ENCODE measurements around the gene DNAJA4. TPM values are rescaled to one million over a fixed set of nuclear protein-coding genes. Genes with fewer than 3 reads are reported as not detected.

The DNAJA4 gene
- total and polyA plus RNA-seq, 2 of the 8 experiments (the other 6 are each of a cell fraction or from before 2014, with no cell fraction given), result 3.6 to 6.2 TPM

DNA sequence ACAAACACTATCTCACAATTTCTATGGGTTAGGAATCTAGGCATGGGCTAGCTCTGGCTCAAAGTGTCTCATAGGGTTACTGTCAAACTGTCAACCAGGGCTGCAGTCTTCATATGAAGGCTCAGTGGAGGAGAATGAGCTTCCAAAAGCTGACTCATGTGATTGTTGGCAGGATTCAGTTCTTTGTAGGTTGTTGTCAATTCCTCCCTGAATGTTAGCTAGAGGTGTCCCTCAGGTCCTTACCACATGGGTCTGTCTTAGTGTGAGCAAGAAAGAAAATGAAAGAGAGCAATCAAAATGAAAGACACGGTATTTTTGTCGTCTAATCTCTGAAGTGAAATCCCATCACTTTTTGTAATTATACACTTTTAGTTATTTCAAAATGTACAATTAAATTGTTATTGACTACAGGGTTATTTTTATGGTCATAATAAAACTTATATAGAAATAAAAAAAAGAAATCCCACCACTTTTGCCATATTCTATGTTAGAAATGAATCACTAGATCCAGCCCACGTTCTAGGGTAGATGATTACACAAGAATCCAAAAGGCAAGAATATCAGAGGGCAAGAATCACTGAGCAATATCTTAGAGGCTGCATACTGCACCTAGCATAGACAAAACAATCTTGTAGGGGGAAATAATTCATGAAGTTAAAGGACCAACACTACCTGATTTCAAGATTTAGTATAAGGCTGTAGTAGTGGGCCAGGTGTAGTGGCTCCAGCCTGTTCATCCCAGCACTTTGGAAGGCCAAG, 38.4 kb upstream of the DNAJA4 start (continued):
- TF ChIP-seq, protein P1, sequence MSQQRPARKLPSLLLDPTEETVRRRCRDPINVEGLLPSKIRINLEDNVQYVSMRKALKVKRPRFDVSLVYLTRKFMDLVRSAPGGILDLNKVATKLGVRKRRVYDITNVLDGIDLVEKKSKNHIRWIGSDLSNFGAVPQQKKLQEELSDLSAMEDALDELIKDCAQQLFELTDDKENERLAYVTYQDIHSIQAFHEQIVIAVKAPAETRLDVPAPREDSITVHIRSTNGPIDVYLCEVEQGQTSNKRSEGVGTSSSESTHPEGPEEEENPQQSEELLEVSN (IDR thresholded peaks at IDR 0.05), result no peak
- no peak for TF ChIP-seq MAFK (IDR thresholded peaks at IDR 0.05; ENCODE audit: low read depth, low read length)
